Measurements from ENCODE around the gene DPYD. TPM values are rescaled to one million over a fixed set of nuclear protein-coding genes. Genes with fewer than 3 reads are reported as not detected.

DPYD gene
- polyA plus RNA-seq, 3 donors from 2014 or later = 23.0 to 35.9 (median 30.8) TPM

- Mint-ChIP-seq H3K4me3 (no peak overlapping the region), H3K27me3 (ENCODE audit: low read depth in 3 of 3) (no peaks in the 10 kb centered on the region), H3K36me3 (peaks cover 0 to 3% (median 0%) of the 10 kb centered on the region in 3 donors), H3K9me3 (no peaks in the 10 kb centered on the region), H3K4me1 (peaks cover 14 to 34% of the 10 kb centered on the region in 2 donors), H3K27ac (no peak overlapping the region)
- no peak for DNase-seq
Observed at GRCh38 chr1:97783751-97784150, 137.1 kb downstream of the DPYD start.

DNA sequence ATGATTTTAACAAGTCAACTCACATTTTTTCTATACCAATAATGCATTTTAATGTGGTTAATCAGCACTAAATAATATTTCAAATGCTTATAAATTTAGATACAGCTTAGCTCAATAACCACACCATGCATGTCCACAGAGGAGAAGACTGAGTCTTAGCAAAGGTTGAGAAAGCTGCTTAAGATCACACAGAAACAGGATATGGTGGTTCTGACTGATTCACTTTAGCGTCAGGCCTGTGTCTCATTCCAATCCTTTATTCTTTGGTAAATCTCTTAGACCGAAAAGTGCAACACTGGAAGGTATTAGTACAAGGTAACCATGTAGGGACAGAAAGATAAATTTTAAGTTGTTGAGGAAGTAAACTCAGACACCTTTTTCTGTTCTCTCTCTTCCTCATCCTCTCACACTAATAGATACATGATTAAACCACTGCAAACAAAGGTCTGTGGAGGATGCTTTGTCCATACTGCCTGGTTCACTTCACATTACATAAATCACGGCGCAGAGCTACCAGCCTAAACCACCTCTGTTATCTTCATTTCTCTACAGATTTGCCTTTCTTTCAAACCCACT, 139.0 kb downstream of the DPYD start:
- no peak overlapping the region for H3K4me3 Mint-ChIP-seq
- peak overlapping the region in 3 of 6 donors; percentile 1 to 15 (median 13) for H3K27ac Mint-ChIP-seq
- H3K4me1 Mint-ChIP-seq = peaks cover 9 to 26% of the 10 kb centered on the region in 2 donors
- H3K36me3 Mint-ChIP-seq = peaks cover 0 to 9% (median 5%) of the 10 kb centered on the region in 3 donors
- no peaks in the 10 kb centered on the region for H3K27me3 Mint-ChIP-seq (ENCODE audit: low read depth in 3 of 3)
- DNase-seq = no peak
- H3K9me3 Mint-ChIP-seq = no peaks in the 10 kb centered on the region

- Mint-ChIP-seq H3K27me3 (ENCODE audit: low read depth in 3 of 3) (no peaks in the 10 kb centered on the region), H3K27ac (no peak overlapping the region), H3K4me3 (no peak overlapping the region), H3K36me3 (peaks cover 0 to 15% (median 8%) of the 10 kb centered on the region in 3 donors), H3K4me1 (peaks cover 9 to 26% of the 10 kb centered on the region in 2 donors), H3K9me3 (no peaks in the 10 kb centered on the region)
- no peak for DNase-seq
Observed at GRCh38 chr1:97780884-97781283, 139.9 kb downstream of the DPYD start.

- Mint-ChIP-seq H3K27ac (no peak overlapping the region), H3K27me3 (ENCODE audit: low read depth in 3 of 3) (no peaks in the 10 kb centered on the region), H3K36me3 (peaks cover 9 to 21% (median 14%) of the 10 kb centered on the region in 3 donors), H3K4me1 (peaks cover 9 to 29% of the 10 kb centered on the region in 2 donors), H3K4me3 (no peak overlapping the region), H3K9me3 (no peaks in the 10 kb centered on the region)
- no peak for DNase-seq
Observed at GRCh38 chr1:97778718-97779117, 142.1 kb downstream of the DPYD start.

GRCh38 chr1:97770376-97770775, 150.5 kb downstream of the DPYD start:
- H3K27ac Mint-ChIP-seq = no peak overlapping the region
- H3K4me1 Mint-ChIP-seq = peaks cover 0 to 21% of the 10 kb centered on the region in 2 donors
- H3K9me3 Mint-ChIP-seq = peaks cover 0 to 2% (median 0%) of the 10 kb centered on the region in 6 donors
- peaks cover 6 to 11% (median 7%) of the 10 kb centered on the region in 3 donors for H3K36me3 Mint-ChIP-seq
- H3K27me3 Mint-ChIP-seq (ENCODE audit: low read depth in 3 of 3) = no peaks in the 10 kb centered on the region
- no peak overlapping the region for H3K4me3 Mint-ChIP-seq
- no peak for DNase-seq

DNA sequence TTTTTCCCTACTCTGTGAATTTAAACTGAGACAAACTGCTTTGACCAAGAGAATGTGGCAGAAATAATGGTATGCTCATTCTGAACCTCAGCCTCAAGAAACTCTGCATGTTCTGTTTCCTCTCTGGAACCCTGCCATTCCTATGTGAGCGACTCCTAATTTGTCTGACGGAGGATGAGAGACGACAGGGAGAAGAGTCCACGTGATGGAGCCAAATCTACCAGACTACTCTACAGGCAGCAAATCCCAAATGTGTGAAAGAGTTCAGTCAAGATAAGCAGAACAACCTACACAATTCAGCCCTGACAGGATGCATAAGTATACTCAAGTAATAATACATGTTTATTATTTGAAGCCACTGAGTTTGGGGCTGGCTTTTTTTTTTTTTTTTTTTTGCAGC, 153.5 kb downstream of the DPYD start:
- peaks cover 0 to 7% (median 5%) of the 10 kb centered on the region in 3 donors for H3K36me3 Mint-ChIP-seq
- peaks cover 0 to 3% (median 0%) of the 10 kb centered on the region in 6 donors for H3K9me3 Mint-ChIP-seq
- H3K4me3 Mint-ChIP-seq = no peak overlapping the region
- peaks cover 0 to 1% (median 0%) of the 10 kb centered on the region in 3 donors for H3K27me3 Mint-ChIP-seq (ENCODE audit: low read depth in 3 of 3)
- peak overlapping the region in 1 of 6 donors; percentile 13 for H3K27ac Mint-ChIP-seq
- H3K4me1 Mint-ChIP-seq = peaks cover 3 to 22% of the 10 kb centered on the region in 2 donors
- DNase-seq = no peak

- Mint-ChIP-seq H3K27ac (peak overlapping the region in 3 of 6 donors; percentile 1 to 12 (median 1)), H3K4me3 (no peak overlapping the region), H3K36me3 (peaks cover 0 to 25% (median 11%) of the 10 kb centered on the region in 3 donors), H3K9me3 (peaks cover 0 to 4% (median 0%) of the 10 kb centered on the region in 6 donors), H3K27me3 (ENCODE audit: low read depth in 3 of 3) (peaks cover 0 to 1% (median 0%) of the 10 kb centered on the region in 3 donors), H3K4me1 (peaks cover 7 to 24% of the 10 kb centered on the region in 2 donors)
- DNase-seq = no peak
Observed at GRCh38 chr1:97764991-97765390, 155.8 kb downstream of the DPYD start.

GRCh38 chr1:97761637-97762036, 159.2 kb downstream of the DPYD start:
- Mint-ChIP-seq H3K36me3 (peaks cover 3 to 32% (median 11%) of the 10 kb centered on the region in 3 donors), H3K4me1 (peaks cover 15 to 37% of the 10 kb centered on the region in 2 donors), H3K27ac (no peak overlapping the region), H3K27me3 (ENCODE audit: low read depth in 3 of 3) (peaks cover 0 to 1% (median 0%) of the 10 kb centered on the region in 3 donors), H3K4me3 (no peak overlapping the region), H3K9me3 (peaks cover 0 to 4% (median 0%) of the 10 kb centered on the region in 6 donors)
- DNase-seq = no peak

DNA sequence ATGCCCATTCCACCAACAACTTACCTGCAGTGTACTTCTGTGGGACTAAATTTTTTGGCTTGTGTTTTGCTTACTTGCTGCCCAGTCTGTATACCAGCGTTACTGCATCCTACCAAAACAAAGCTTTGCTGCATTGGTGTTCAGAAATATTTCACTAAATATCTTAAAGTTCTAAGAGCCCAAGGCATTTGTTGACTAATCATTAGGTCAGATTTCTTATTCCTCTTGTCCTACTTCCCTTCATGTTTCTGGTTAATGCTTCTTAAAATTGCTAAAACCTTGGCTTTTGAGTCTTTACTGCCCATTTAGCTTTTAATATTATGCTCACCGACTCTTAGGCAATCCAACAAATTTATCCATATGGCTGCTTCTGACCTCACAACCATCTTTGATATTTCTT, 161.8 kb downstream of the DPYD start:
- Mint-ChIP-seq H3K4me3 (no peak overlapping the region), H3K9me3 (peaks cover 0 to 4% (median 0%) of the 10 kb centered on the region in 6 donors), H3K27ac (no peak overlapping the region), H3K27me3 (ENCODE audit: low read depth in 3 of 3) (peaks cover 0 to 5% (median 0%) of the 10 kb centered on the region in 3 donors), H3K4me1 (peaks cover 21 to 36% of the 10 kb centered on the region in 2 donors), H3K36me3 (peaks cover 3 to 32% (median 11%) of the 10 kb centered on the region in 3 donors)
- DNase-seq = no peak

DNA sequence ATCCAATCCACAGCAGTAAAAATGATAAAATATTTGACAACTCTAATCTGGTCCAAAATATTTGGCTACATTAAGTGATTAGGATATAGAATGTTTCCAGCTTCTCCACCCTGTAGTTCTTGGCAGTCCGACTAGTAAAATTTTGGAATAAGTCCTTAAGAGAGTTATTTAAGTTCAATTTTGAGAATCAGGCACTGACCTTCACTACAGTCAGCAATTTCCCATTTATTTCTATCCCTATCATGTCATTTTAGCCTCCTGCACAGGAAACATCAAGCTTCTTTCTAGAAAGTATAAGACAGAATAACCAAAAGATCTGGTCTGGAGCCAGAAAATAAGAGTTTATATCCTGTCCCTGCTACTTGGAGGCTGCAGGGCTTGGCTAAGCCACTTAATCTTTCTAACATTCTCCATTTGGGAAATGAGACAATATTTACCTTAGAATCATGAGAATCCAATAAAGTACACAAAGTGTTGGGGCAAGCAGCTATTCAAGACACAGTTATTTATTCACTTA, 162.2 kb downstream of the DPYD start:
- no peak overlapping the region for H3K4me3 Mint-ChIP-seq
- H3K27ac Mint-ChIP-seq = peak overlapping the region in 1 of 6 donors; percentile 3
- no peak for DNase-seq
- H3K27me3 Mint-ChIP-seq (ENCODE audit: low read depth in 3 of 3) = peaks cover 0 to 4% (median 0%) of the 10 kb centered on the region in 3 donors
- H3K36me3 Mint-ChIP-seq = peaks cover 3 to 32% (median 11%) of the 10 kb centered on the region in 3 donors
- H3K9me3 Mint-ChIP-seq = peaks cover 0 to 4% (median 0%) of the 10 kb centered on the region in 6 donors
- H3K4me1 Mint-ChIP-seq = peaks cover 21 to 36% of the 10 kb centered on the region in 2 donors

- Mint-ChIP-seq H3K4me1 (peaks cover 0 to 17% of the 10 kb centered on the region in 2 donors), H3K27me3 (ENCODE audit: low read depth in 3 of 3) (no peaks in the 10 kb centered on the region), H3K4me3 (no peak overlapping the region), H3K36me3 (no peaks in the 10 kb centered on the region), H3K9me3 (no peaks in the 10 kb centered on the region), H3K27ac (no peak overlapping the region)
- DNase-seq = no peak
Observed at GRCh38 chr1:97745912-97746311, 174.9 kb downstream of the DPYD start.

DNA sequence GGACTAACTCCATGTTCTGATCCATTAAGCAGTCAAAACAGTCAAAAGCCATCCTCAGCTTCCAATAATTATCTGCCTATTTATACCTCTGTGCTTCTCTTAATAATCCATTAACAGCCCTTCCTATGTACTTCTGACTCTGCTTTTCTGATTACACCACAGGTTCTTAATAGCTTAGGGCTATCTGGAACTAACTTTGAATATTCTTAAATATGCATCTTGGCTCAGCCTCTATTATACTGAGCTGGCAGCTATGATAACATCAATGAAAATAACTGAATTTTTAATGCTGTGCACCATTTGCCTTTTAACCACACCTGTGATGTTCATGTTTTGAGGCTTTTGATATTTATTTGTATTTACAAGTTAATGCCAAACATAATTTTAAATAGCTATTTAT, 175.9 kb downstream of the DPYD start:
- DNase-seq = no peak
- no peak overlapping the region for H3K27ac Mint-ChIP-seq
- H3K4me3 Mint-ChIP-seq = no peak overlapping the region
- H3K4me1 Mint-ChIP-seq = peaks cover 0 to 19% of the 10 kb centered on the region in 2 donors
- H3K36me3 Mint-ChIP-seq = no peaks in the 10 kb centered on the region
- H3K27me3 Mint-ChIP-seq (ENCODE audit: low read depth in 3 of 3) = no peaks in the 10 kb centered on the region
- no peaks in the 10 kb centered on the region for H3K9me3 Mint-ChIP-seq

DNA sequence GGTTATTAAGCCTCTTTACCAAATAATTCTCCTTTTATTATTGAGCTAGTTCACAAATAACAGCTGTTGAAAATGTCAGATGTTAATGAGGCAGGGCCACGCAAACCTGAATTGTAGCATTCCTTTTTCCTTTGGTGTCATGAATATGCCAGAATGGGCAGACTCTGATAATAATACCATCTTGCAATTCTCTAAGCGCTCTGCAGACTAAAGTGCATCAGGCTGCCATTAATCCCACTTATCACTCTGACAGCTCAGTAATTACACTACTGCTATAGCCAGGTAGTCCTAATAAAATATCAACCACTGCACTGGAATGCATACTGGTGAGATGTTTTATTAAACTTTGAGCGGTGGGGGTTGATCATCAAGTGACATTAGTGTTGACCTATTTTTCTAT, 177.7 kb downstream of the DPYD start:
- no peak for DNase-seq
- Mint-ChIP-seq H3K36me3 (peaks cover 0 to 3% (median 0%) of the 10 kb centered on the region in 3 donors), H3K4me3 (no peak overlapping the region), H3K4me1 (peaks cover 0 to 19% of the 10 kb centered on the region in 2 donors), H3K27ac (no peak overlapping the region), H3K9me3 (no peaks in the 10 kb centered on the region), H3K27me3 (ENCODE audit: low read depth in 3 of 3) (no peaks in the 10 kb centered on the region)

GRCh38 chr1:97740891-97741290, 179.9 kb downstream of the DPYD start:
- H3K27ac Mint-ChIP-seq = no peak overlapping the region
- H3K27me3 Mint-ChIP-seq (ENCODE audit: low read depth in 3 of 3) = no peaks in the 10 kb centered on the region
- peaks cover 0 to 3% (median 0%) of the 10 kb centered on the region in 3 donors for H3K36me3 Mint-ChIP-seq

More at GRCh38 chr1:97740891-97741290, 179.9 kb downstream of the DPYD start:
- H3K4me1 Mint-ChIP-seq = peaks cover 0 to 19% of the 10 kb centered on the region in 2 donors
- DNase-seq = no peak
- no peak overlapping the region for H3K4me3 Mint-ChIP-seq
- H3K9me3 Mint-ChIP-seq = no peaks in the 10 kb centered on the region

Measured in immature natural killer cell (primary cell).